HEK293 (cell line): ENCODE results near the gene DPP6.

ENCODE experiments used
- CTCF ChIA-PET: fragments of 350-600 bp; formaldehyde crosslinking; extraction: SDS; loops from one replicate; lab custom pipeline; 2021; ENCODE audit warnings: antibody characterized with exemption; lab: Yijun Ruan, JAX
- POLR2A ChIA-PET: fragments of 300-600 bp; formaldehyde crosslinking; extraction: SDS; loops from one replicate; lab custom pipeline; 2020; ENCODE audit warnings: antibody characterized with exemption, inconsistent platforms; lab: Yijun Ruan, JAX
- H3K27ac ChIP-seq: fragments of 200-500 bp; sonication (Bioruptor generic); 2 replicates; pipeline ENCODE4 v1.5.1; 2014; ENCODE audit warnings: low read depth, low read length, control low read depth, inconsistent platforms; ENCODE audit errors: extremely low read depth
- H3K36me3 ChIP-seq, 2 experiments: fragments of 200-500 bp in 1 of 2; sonication (Bioruptor generic) in 1 of 2; 1 replicate in 1 of 2; 2 replicates in 1 of 2; pipeline ENCODE4 v1.5.1; 2014 to 2017; ENCODE audit warnings: inconsistent platforms in 2 of 2, low read length in 2 of 2; ENCODE audit not compliant: control insufficient read depth in 2 of 2, insufficient read depth in 1 of 2
- H3K4me1 ChIP-seq: fragments of 200-500 bp; sonication (Bioruptor generic); 2 replicates; pipeline ENCODE4 v1.5.1; 2014; ENCODE audit warnings: mild to moderate bottlenecking, low read length, inconsistent platforms; ENCODE audit not compliant: control insufficient read depth, insufficient read depth
- H3K4me3 ChIP-seq: 2 replicates; pipeline ENCODE4 v1.5.1; 2011; ENCODE audit warnings: low read depth, mild to moderate bottlenecking, control low read depth, low read length, moderate library complexity
- H3K9me3 ChIP-seq: fragments of 200-500 bp; sonication (Bioruptor generic); 2 replicates; pipeline ENCODE4 v1.5.1; 2014; ENCODE audit warnings: low read depth, low read length, inconsistent platforms; ENCODE audit not compliant: control insufficient read depth, insufficient read depth
- OSR2 ChIP-seq: fragments of 450-650 bp; formaldehyde crosslinking; IDR thresholded peaks from 2 replicates; pipeline ENCODE4 v1.5.1; 2016; ENCODE audit warnings: missing biosample characterization, missing genetic modification characterization
- SP3 ChIP-seq: fragments of 450-650 bp; formaldehyde crosslinking; IDR thresholded peaks from 2 replicates; pipeline ENCODE4 v1.5.1; 2016; ENCODE audit warnings: missing biosample characterization, missing genetic modification characterization
- YY2 ChIP-seq: fragments of 450-650 bp; formaldehyde crosslinking; IDR thresholded peaks from 2 replicates; pipeline ENCODE4 v1.5.1; 2016; ENCODE audit warnings: missing biosample characterization, missing genetic modification characterization
- ZBTB1 ChIP-seq: fragments of 450-650 bp; formaldehyde crosslinking; IDR thresholded peaks from 2 replicates; pipeline ENCODE4 v1.5.1; 2016; ENCODE audit warnings: missing biosample characterization, missing genetic modification characterization
- ZNF23 ChIP-seq: fragments of 450-650 bp; formaldehyde crosslinking; IDR thresholded peaks from 2 replicates; pipeline ENCODE4 v1.5.1; 2016; ENCODE audit warnings: missing biosample characterization, missing genetic modification characterization, borderline replicate concordance
- ZNF324 ChIP-seq: fragments of 450-650 bp; formaldehyde crosslinking; IDR thresholded peaks from 2 replicates; pipeline ENCODE4 v1.5.1; 2016; ENCODE audit warnings: missing biosample characterization, missing genetic modification characterization
- ZNF37A ChIP-seq: fragments of 450-650 bp; IDR thresholded peaks from 2 replicates; pipeline ENCODE4 v1.5.1; 2018; ENCODE audit warnings: missing biosample characterization, missing genetic modification characterization
- ZNF391 ChIP-seq: fragments of 450-650 bp; formaldehyde crosslinking; IDR thresholded peaks from 2 replicates; pipeline ENCODE4 v1.5.1; 2016; ENCODE audit warnings: low read depth, missing biosample characterization, missing genetic modification characterization, borderline replicate concordance
- ZNF404 ChIP-seq: fragments of 450-650 bp; formaldehyde crosslinking; IDR thresholded peaks from 2 replicates; pipeline ENCODE4 v1.5.1; 2017; ENCODE audit warnings: missing biosample characterization, missing genetic modification characterization
- ZNF548 ChIP-seq: fragments of 450-650 bp; formaldehyde crosslinking; IDR thresholded peaks from 2 replicates; pipeline ENCODE4 v1.5.1; 2016; ENCODE audit warnings: missing biosample characterization, missing genetic modification characterization
- ZNF561 ChIP-seq: fragments of 450-650 bp; IDR thresholded peaks from 2 replicates; pipeline ENCODE4 v1.5.1; 2018; ENCODE audit warnings: missing biosample characterization, missing genetic modification characterization, borderline replicate concordance
- ZNF707 ChIP-seq: fragments of 450-650 bp; formaldehyde crosslinking; IDR thresholded peaks from 2 replicates; pipeline ENCODE4 v1.5.1; 2016; ENCODE audit warnings: missing biosample characterization, missing genetic modification characterization
- ZNF792 ChIP-seq: fragments of 450-650 bp; formaldehyde crosslinking; IDR thresholded peaks from 2 replicates; pipeline ENCODE4 v1.5.1; 2016; ENCODE audit warnings: missing biosample characterization, missing genetic modification characterization
- TF ChIP-seq, protein P1 (sequence below): fragments of 450-650 bp; formaldehyde crosslinking; IDR thresholded peaks from 2 replicates; pipeline ENCODE4 v1.5.1; 2016; ENCODE audit warnings: missing biosample characterization, missing genetic modification characterization
- TF ChIP-seq, protein P2 (sequence below): fragments of 450-650 bp; IDR thresholded peaks from 2 replicates; pipeline ENCODE4 v1.5.1; 2018; ENCODE audit warnings: missing biosample characterization, mild to moderate bottlenecking, missing genetic modification characterization
- TF ChIP-seq, protein P3 (sequence below): fragments of 450-650 bp; formaldehyde crosslinking; IDR thresholded peaks from 2 replicates; pipeline ENCODE4 v1.5.1; 2016; ENCODE audit warnings: missing biosample characterization, missing genetic modification characterization
- TF ChIP-seq, protein P4 (sequence below): fragments of 450-650 bp; formaldehyde crosslinking; IDR thresholded peaks from 2 replicates; pipeline ENCODE4 v1.5.1; 2016; ENCODE audit warnings: missing biosample characterization, missing genetic modification characterization
- TF ChIP-seq, protein P5 (sequence below): fragments of 450-650 bp; formaldehyde crosslinking; IDR thresholded peaks from 2 replicates; pipeline ENCODE4 v1.5.1; 2016; ENCODE audit warnings: missing biosample characterization, missing genetic modification characterization, borderline replicate concordance

Gene DPP6

DNA sequence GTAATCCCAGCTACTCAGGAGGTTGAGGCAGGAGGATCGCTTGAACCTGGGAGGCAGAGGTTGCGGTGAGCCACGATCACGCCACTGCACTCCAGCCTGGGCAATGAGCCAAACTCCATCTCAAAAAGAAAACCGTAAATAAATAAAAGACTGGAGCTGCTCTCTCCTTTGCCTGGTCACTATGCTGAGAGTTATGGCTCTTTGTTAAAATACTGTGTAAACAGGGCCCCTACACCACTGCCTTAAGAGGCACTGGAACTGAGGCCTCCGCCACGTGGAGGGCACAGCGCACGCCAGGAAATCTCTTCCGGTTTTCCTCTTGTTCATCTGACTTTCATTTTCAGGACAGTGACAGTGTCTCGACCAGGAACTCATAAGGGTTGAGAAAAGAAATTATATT lies 827.4 kb downstream of the DPP6 start:
- Histone ChIP-seq H3K4me1 (no peaks in the 10 kb centered on the region), H3K36me3 (no peaks in the 10 kb centered on the region), H3K9me3 (no peaks in the 10 kb centered on the region), H3K4me3 (no peak overlapping the region), H3K27ac (no peak overlapping the region)
- TF ChIP-seq, protein P1, sequence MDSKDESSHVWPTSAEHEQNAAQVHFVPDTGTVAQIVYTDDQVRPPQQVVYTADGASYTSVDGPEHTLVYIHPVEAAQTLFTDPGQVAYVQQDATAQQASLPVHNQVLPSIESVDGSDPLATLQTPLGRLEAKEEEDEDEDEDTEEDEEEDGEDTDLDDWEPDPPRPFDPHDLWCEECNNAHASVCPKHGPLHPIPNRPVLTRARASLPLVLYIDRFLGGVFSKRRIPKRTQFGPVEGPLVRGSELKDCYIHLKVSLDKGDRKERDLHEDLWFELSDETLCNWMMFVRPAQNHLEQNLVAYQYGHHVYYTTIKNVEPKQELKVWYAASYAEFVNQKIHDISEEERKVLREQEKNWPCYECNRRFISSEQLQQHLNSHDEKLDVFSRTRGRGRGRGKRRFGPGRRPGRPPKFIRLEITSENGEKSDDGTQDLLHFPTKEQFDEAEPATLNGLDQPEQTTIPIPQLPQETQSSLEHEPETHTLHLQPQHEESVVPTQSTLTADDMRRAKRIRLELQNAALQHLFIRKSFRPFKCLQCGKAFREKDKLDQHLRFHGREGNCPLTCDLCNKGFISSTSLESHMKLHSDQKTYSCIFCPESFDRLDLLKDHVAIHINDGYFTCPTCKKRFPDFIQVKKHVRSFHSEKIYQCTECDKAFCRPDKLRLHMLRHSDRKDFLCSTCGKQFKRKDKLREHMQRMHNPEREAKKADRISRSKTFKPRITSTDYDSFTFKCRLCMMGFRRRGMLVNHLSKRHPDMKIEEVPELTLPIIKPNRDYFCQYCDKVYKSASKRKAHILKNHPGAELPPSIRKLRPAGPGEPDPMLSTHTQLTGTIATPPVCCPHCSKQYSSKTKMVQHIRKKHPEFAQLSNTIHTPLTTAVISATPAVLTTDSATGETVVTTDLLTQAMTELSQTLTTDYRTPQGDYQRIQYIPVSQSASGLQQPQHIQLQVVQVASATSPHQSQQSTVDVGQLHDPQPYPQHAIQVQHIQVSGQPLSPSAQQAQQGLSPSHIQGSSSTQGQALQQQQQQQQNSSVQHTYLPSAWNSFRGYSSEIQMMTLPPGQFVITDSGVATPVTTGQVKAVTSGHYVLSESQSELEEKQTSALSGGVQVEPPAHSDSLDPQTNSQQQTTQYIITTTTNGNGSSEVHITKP: no peak
- no peak for TF ChIP-seq SP3 (tag by site-specific recombination)
- TF ChIP-seq ZNF561 (tag by site-specific recombination): no peak
- ChIA-PET CTCF (interaction anchor here (0.6 kb wide), 1 partner anchor 109 kb away, joined by 3 read pairs; no protein-coding TSS in a partner anchor), POLR2A (no interaction called here)

DNA sequence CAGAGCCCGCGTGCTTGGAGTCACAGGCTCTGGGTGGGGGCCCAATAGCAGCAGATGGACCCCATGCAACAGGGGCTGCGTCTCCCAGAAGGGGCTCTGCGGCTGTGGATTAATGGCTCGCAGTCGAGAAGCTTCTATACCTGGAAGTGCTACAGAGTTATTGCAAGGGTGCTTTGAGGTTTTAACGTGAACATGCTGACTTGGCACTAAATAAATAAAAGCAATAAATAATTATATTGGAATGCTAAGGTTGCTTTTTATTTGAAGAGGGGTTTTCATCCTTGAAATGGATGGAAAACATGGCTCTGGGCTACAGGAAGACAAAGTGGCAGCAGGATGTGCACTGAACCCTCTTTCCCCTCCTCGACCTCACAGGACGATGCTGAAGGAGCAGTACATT lies 828.3 kb downstream of the DPP6 start:
- no peaks in the 10 kb centered on the region for H3K9me3 ChIP-seq
- no peaks in the 10 kb centered on the region for H3K4me1 ChIP-seq
- H3K27ac ChIP-seq: no peak overlapping the region
- no peak overlapping the region for H3K4me3 ChIP-seq
- H3K36me3 ChIP-seq: no peaks in the 10 kb centered on the region
- POLR2A ChIA-PET: no interaction called here
- no peak for TF ChIP-seq ZNF548 (tag by site-specific recombination)
- TF ChIP-seq OSR2: no peak
- TF ChIP-seq ZNF792 (tag by site-specific recombination): no peak
- no peak for TF ChIP-seq ZNF561 (tag by site-specific recombination)
- CTCF ChIA-PET: no interaction called here

DNA sequence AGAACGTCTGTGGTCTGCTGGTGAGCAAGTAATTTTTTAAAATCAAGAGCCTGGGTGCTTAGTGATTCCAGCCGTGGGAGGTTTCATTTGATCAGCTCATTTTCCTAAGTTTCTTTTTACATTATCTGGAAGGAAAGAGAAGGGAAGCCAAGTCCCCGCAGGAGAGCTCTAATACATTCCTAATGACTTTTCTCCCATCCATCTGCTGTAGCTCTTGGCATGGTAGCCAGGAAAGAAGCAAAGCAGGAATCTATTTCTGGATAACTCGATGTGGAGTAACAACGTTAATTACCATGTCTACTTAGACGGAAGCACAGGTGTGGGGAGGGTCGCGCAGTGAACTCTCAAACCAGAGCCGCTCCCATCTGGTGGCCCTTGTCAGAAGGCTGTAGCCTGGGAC lies 828.8 kb downstream of the DPP6 start:
- no peak overlapping the region for H3K27ac ChIP-seq
- POLR2A ChIA-PET: no interaction called here
- CTCF ChIA-PET: no interaction called here
- TF ChIP-seq ZBTB1 (tag by site-specific recombination): no peak
- TF ChIP-seq, protein P2, sequence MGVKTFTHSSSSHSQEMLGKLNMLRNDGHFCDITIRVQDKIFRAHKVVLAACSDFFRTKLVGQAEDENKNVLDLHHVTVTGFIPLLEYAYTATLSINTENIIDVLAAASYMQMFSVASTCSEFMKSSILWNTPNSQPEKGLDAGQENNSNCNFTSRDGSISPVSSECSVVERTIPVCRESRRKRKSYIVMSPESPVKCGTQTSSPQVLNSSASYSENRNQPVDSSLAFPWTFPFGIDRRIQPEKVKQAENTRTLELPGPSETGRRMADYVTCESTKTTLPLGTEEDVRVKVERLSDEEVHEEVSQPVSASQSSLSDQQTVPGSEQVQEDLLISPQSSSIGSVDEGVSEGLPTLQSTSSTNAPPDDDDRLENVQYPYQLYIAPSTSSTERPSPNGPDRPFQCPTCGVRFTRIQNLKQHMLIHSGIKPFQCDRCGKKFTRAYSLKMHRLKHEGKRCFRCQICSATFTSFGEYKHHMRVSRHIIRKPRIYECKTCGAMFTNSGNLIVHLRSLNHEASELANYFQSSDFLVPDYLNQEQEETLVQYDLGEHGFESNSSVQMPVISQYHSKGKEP (tag by site-specific recombination): no peak
- no peak for TF ChIP-seq ZNF37A (tag by site-specific recombination)
- TF ChIP-seq, protein P3, sequence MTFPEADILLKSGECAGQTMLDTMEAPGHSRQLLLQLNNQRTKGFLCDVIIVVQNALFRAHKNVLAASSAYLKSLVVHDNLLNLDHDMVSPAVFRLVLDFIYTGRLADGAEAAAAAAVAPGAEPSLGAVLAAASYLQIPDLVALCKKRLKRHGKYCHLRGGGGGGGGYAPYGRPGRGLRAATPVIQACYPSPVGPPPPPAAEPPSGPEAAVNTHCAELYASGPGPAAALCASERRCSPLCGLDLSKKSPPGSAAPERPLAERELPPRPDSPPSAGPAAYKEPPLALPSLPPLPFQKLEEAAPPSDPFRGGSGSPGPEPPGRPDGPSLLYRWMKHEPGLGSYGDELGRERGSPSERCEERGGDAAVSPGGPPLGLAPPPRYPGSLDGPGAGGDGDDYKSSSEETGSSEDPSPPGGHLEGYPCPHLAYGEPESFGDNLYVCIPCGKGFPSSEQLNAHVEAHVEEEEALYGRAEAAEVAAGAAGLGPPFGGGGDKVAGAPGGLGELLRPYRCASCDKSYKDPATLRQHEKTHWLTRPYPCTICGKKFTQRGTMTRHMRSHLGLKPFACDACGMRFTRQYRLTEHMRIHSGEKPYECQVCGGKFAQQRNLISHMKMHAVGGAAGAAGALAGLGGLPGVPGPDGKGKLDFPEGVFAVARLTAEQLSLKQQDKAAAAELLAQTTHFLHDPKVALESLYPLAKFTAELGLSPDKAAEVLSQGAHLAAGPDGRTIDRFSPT (tag by site-specific recombination): no peak
- TF ChIP-seq ZNF404 (tag by site-specific recombination): no peak
- no peak for TF ChIP-seq ZNF391 (tag by site-specific recombination)
- no peak for TF ChIP-seq ZNF707
- no peak for TF ChIP-seq ZNF324 (tag by site-specific recombination)
- TF ChIP-seq, protein P4, sequence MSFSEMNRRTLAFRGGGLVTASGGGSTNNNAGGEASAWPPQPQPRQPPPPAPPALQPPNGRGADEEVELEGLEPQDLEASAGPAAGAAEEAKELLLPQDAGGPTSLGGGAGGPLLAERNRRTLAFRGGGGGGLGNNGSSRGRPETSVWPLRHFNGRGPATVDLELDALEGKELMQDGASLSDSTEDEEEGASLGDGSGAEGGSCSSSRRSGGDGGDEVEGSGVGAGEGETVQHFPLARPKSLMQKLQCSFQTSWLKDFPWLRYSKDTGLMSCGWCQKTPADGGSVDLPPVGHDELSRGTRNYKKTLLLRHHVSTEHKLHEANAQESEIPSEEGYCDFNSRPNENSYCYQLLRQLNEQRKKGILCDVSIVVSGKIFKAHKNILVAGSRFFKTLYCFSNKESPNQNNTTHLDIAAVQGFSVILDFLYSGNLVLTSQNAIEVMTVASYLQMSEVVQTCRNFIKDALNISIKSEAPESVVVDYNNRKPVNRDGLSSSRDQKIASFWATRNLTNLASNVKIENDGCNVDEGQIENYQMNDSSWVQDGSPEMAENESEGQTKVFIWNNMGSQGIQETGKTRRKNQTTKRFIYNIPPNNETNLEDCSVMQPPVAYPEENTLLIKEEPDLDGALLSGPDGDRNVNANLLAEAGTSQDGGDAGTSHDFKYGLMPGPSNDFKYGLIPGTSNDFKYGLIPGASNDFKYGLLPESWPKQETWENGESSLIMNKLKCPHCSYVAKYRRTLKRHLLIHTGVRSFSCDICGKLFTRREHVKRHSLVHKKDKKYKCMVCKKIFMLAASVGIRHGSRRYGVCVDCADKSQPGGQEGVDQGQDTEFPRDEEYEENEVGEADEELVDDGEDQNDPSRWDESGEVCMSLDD: no peak
- no peak for TF ChIP-seq ZNF23 (tag by site-specific recombination)
- no peak for TF ChIP-seq YY2 (tag by site-specific recombination)
- TF ChIP-seq, protein P5, sequence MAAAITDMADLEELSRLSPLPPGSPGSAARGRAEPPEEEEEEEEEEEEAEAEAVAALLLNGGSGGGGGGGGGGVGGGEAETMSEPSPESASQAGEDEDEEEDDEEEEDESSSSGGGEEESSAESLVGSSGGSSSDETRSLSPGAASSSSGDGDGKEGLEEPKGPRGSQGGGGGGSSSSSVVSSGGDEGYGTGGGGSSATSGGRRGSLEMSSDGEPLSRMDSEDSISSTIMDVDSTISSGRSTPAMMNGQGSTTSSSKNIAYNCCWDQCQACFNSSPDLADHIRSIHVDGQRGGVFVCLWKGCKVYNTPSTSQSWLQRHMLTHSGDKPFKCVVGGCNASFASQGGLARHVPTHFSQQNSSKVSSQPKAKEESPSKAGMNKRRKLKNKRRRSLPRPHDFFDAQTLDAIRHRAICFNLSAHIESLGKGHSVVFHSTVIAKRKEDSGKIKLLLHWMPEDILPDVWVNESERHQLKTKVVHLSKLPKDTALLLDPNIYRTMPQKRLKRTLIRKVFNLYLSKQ (tag by site-specific recombination): no peak

More for the DNA sequence above, 828.8 kb downstream of the DPP6 start:
- H3K4me1 ChIP-seq: no peaks in the 10 kb centered on the region
- H3K36me3 ChIP-seq: no peaks in the 10 kb centered on the region
- H3K4me3 ChIP-seq: no peak overlapping the region
- H3K9me3 ChIP-seq: no peaks in the 10 kb centered on the region
